ENCODE results near the gene DUXB. TPM values are rescaled to one million over a fixed set of nuclear protein-coding genes. Genes with fewer than 3 reads are reported as not detected.

Gene DUXB
- total RNA-seq, 1 donor from 2014 or later = not detected

DNA sequence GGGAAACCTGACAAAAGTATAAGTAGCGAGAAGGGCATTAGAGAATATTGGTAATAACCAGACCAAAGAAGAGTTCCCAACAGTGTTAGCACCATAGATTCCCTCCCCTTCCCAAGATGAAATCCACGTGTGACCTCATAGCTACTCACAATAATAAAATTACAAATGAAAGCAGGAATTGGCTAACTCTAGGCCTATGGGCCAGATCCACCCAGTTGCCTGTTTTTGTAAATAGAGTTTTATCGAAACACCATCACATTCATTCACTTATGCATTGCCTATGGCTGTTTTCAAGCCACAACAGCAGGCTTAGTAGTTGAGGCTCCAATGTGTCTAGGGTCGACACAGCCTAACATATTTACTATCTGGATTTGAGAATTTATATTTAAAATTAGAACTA lies 17.2 kb upstream of the DUXB start:
- Histone ChIP-seq H3K27me3 (ENCODE audit: control insufficient read depth, insufficient read depth, low read length) (no peaks in the 10 kb centered on the region), H3K36me3 (ENCODE audit: control insufficient read depth, insufficient read depth, low read length) (no peaks in the 10 kb centered on the region), H3K4me3 (ENCODE audit: low read depth, low read length) (no peak overlapping the region)
- no peak for DNase-seq (ENCODE audit: low read depth)
- no peak for TF ChIP-seq CTCF (IDR thresholded peaks at IDR 0.05; ENCODE audit: insufficient read depth, low read length, poor library complexity, severe bottlenecking)

- H3K36me3 ChIP-seq (ENCODE audit: control insufficient read depth, insufficient read depth, low read length) = no peaks in the 10 kb centered on the region
- H3K27me3 ChIP-seq (ENCODE audit: control insufficient read depth, insufficient read depth, low read length) = no peaks in the 10 kb centered on the region
- H3K4me3 ChIP-seq (ENCODE audit: low read depth, low read length) = no peak overlapping the region
- TF ChIP-seq CTCF (IDR thresholded peaks at IDR 0.05; ENCODE audit: insufficient read depth, low read length, poor library complexity, severe bottlenecking) = no peak
- no peak for DNase-seq (ENCODE audit: low read depth)
Measured at GRCh38 chr16:75714661-75715060, 13.4 kb upstream of the DUXB start.

DNA sequence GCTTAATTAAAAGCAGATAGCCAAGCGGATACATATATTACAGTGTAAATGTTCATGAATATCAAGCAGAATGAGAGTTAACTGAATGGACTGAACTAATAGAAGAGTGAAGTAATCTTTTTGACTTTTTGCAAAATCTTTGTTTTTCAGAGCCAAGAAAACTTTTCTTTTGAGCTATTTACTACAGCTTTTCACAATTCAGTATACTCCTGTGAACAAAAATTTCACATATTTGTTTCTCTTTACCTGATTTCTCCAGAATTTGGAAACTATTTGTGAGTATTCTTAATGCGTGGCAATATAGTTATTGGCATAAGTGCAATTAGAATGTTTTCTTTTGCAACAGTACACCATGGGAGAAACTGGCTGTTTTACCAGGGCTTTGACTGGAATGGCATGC lies 9.1 kb upstream of the DUXB start:
- no peak overlapping the region for H3K4me3 ChIP-seq (ENCODE audit: low read depth, low read length)
- no peaks in the 10 kb centered on the region for H3K27me3 ChIP-seq (ENCODE audit: control insufficient read depth, insufficient read depth, low read length)
- TF ChIP-seq CTCF (IDR thresholded peaks at IDR 0.05; ENCODE audit: insufficient read depth, low read length, poor library complexity, severe bottlenecking) = no peak
- H3K36me3 ChIP-seq (ENCODE audit: control insufficient read depth, insufficient read depth, low read length) = no peaks in the 10 kb centered on the region
- no peak for DNase-seq (ENCODE audit: low read depth)

DNA sequence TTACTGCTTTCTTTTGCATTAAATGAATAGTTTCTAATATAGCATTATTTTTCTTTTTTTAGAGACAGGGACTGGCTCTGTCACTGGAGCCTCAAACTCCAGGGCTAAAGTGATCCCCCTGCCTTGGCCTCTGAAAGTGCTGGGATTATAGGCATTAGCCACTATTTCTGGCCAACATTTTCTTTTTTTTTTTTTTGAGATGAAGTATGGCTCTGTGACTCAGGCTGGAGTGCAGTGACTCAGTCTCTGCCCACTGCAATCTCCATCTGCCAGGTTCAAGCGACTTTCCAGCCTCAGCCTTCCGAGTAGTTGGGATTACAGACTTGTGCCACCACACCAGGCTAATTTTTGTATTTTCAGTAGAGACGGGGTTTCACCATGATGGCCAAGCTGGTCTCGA lies 2.0 kb upstream of the DUXB start:
- Histone ChIP-seq H3K36me3 (ENCODE audit: control insufficient read depth, insufficient read depth, low read length) (no peaks in the 10 kb centered on the region), H3K27me3 (ENCODE audit: control insufficient read depth, insufficient read depth, low read length) (no peaks in the 10 kb centered on the region), H3K4me3 (ENCODE audit: low read depth, low read length) (no peak overlapping the region)
- DNase-seq (ENCODE audit: low read depth) = no peak
- TF ChIP-seq CTCF (IDR thresholded peaks at IDR 0.05; ENCODE audit: insufficient read depth, low read length, poor library complexity, severe bottlenecking) = no peak

- no peak overlapping the region for H3K4me3 ChIP-seq (ENCODE audit: low read depth, low read length)
- no peak for TF ChIP-seq CTCF (IDR thresholded peaks at IDR 0.05; ENCODE audit: insufficient read depth, low read length, poor library complexity, severe bottlenecking)
- H3K27me3 ChIP-seq (ENCODE audit: control insufficient read depth, insufficient read depth, low read length) = no peaks in the 10 kb centered on the region
- H3K36me3 ChIP-seq (ENCODE audit: control insufficient read depth, insufficient read depth, low read length) = no peaks in the 10 kb centered on the region
- no peak for DNase-seq (ENCODE audit: low read depth)
Measured at GRCh38 chr16:75702242-75702641, 981 bp upstream of the DUXB start.

DNA sequence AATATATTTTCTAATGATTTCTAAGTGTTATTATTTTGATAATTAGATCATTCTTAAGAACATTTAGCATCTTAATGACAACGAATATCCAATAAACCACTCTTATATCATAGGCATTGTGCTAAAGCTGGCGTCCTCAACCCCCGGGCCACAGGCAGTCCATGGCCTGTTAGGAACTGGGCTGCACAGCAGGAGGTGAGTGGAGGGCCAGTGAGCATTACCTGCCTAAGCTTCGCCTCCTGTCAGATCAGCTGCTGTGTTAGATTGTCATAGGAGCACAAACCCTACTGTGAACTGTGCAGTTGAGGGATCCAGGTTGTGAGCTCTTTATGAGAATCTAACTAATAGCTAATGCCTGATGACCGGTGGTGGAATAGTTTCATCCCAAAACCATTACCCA lies 3.7 kb downstream of the DUXB start:
- no peak overlapping the region for H3K4me3 ChIP-seq (ENCODE audit: low read depth, low read length)
- no peak for TF ChIP-seq CTCF (IDR thresholded peaks at IDR 0.05; ENCODE audit: insufficient read depth, low read length, poor library complexity, severe bottlenecking)
- no peaks in the 10 kb centered on the region for H3K27me3 ChIP-seq (ENCODE audit: control insufficient read depth, insufficient read depth, low read length)
- H3K36me3 ChIP-seq (ENCODE audit: control insufficient read depth, insufficient read depth, low read length) = no peaks in the 10 kb centered on the region
- DNase-seq (ENCODE audit: low read depth) = no peak

Measured in kidney epithelial cell (primary cell).